C4-2B (cell line): ENCODE measurements around the gene RTEL1.
"Not testable (repeated sequence)": the region's sequence is repeated elsewhere in the genome, so short reads cannot be mapped to it uniquely, and the experiment has no call there.

ENCODE experiments used
- H3K27ac ChIP-seq: fragments of 450-650 bp; 2 replicates; pipeline ENCODE4 v1.5.1; 2017
- CTCF ChIP-seq: fragments of 450-650 bp; conservative IDR thresholded peaks from 2 replicates; pipeline ENCODE4 v1.5.1; 2017; ENCODE audit warnings: mild to moderate bottlenecking
- ZFX ChIP-seq: fragments of 450-650 bp; IDR thresholded peaks from 2 replicates; pipeline ENCODE4 v1.6.1; 2017

RTEL1 gene

GRCh38 chr20:63640086-63640485, 18.0 kb upstream of the RTEL1 start:
- no peak overlapping the region for H3K27ac ChIP-seq
- TF ChIP-seq ZFX, result no peak
- TF ChIP-seq CTCF, result no peak

- not testable (repeated sequence) for H3K27ac ChIP-seq
Measured at GRCh38 chr20:63640686-63641085, 17.4 kb upstream of the RTEL1 start.

GRCh38 chr20:63641146-63641791, 16.8 kb upstream of the RTEL1 start:
- H3K27ac ChIP-seq, result no peak overlapping the region
- TF ChIP-seq ZFX (no peak), CTCF (no peak)

GRCh38 chr20:63641792-63642523, 16.2 kb upstream of the RTEL1 start:
- peak overlapping the region; percentile 87 for H3K27ac ChIP-seq
- TF ChIP-seq CTCF (no peak; the same call in 1 of the 2 replicates), ZFX (peak; percentile 57; the same call in 1 of the 2 replicates)

GRCh38 chr20:63642527-63643247, 15.4 kb upstream of the RTEL1 start:
- peak overlapping the region; percentile 87 for H3K27ac ChIP-seq
- TF ChIP-seq CTCF (no peak), ZFX (no peak; the same call in 1 of the 2 replicates)

- TF ChIP-seq CTCF (no peak), ZFX (no peak)
- no peak overlapping the region for H3K27ac ChIP-seq
Measured at GRCh38 chr20:63643499-63643898, 14.6 kb upstream of the RTEL1 start.

GRCh38 chr20:63643946-63644345, 14.2 kb upstream of the RTEL1 start:
- no peak overlapping the region for H3K27ac ChIP-seq
- TF ChIP-seq CTCF, result no peak
- no peak for TF ChIP-seq ZFX
